Esophagus muscularis mucosa (tissue), 3 donors: ENCODE results near the gene CCT3.

ENCODE experiments used
- POLR2A ChIP-seq: fragments of 450-650 bp; IDR thresholded peaks from one replicate; pipeline ENCODE4 v1.6.1; 2017; ENCODE audit warnings: antibody characterized with exemption, moderate library complexity, mild to moderate bottlenecking, low read depth
- TF ChIP-seq, protein P1 (sequence below), 3 experiments: fragments of 200-600 bp in 2 of 3; fragments of 450-650 bp in 1 of 3; sonication (generic) in 2 of 3; IDR thresholded peaks; one replicate each; pipeline ENCODE4 v1.5.1; 2017 to 2019; ENCODE audit warnings: antibody characterized with exemption in 3 of 3, mild to moderate bottlenecking in 2 of 3, moderate library complexity in 1 of 3

DNA sequence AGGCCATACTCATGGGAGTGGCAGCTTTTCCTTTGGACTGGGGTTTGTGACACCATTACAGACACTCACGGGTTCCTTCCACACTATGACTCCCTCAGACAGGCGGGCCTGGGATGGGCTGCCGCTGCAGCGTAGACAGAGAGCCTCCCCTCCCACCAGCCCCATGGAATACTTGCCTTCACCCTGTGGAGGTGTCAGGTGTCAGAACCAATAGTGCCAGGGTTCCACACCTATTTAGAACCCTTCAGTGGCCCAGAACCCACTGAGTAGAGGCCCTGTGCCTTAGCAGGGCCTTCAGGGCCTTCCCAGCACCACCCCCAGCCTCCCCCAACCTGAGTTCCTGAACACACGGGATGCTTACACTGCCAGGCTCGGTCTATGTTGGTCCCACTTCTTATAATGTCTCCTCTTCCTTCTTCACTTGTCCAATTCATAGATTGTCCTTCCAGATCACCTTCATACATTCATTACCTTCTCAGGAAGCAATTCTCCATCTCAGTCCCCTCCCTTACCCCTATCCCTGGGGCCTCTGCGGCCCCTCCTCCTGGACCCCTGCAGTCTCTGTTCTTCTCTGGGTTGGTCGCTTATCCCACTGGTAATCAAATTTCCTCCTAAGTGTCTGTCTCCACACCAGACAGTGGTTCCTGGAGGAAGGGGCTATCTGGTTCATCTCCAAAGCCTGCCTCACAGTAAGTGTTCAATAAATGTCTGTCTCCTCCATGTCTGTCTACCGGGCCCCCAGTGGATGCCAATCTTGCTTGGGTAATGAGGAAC, 29.5 kb upstream of the CCT3 start:
- no peak for TF ChIP-seq POLR2A
- TF ChIP-seq, protein P1, sequence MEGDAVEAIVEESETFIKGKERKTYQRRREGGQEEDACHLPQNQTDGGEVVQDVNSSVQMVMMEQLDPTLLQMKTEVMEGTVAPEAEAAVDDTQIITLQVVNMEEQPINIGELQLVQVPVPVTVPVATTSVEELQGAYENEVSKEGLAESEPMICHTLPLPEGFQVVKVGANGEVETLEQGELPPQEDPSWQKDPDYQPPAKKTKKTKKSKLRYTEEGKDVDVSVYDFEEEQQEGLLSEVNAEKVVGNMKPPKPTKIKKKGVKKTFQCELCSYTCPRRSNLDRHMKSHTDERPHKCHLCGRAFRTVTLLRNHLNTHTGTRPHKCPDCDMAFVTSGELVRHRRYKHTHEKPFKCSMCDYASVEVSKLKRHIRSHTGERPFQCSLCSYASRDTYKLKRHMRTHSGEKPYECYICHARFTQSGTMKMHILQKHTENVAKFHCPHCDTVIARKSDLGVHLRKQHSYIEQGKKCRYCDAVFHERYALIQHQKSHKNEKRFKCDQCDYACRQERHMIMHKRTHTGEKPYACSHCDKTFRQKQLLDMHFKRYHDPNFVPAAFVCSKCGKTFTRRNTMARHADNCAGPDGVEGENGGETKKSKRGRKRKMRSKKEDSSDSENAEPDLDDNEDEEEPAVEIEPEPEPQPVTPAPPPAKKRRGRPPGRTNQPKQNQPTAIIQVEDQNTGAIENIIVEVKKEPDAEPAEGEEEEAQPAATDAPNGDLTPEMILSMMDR (IDR thresholded peaks at IDR 0.05), result no peak
